BLaER1 treated with 17β-estradiol and CSF1 and Interleukin-3, amounts not matched to agents 10 nM and 100 nM (cell line): ENCODE measurements around the gene MELTF.
A peak's percentile ranks its signal among the peaks of the same experiment; 100 is the strongest.
"Not testable (repeated sequence)": the region's sequence is repeated elsewhere in the genome, so short reads cannot be mapped to it uniquely, and the experiment has no call there.

Source experiments
- H3K27ac ChIP-seq, 11 experiments: shearing (Covaris generic); formaldehyde crosslinking; 2 replicates each; pipeline ENCODE4 v1.8.1; 2022
- H3K27me3 ChIP-seq, 11 experiments: shearing (Covaris generic); formaldehyde crosslinking; 2 replicates each; pipeline ENCODE4 v1.8.1; 2022
- H3K36me3 ChIP-seq, 11 experiments: shearing (Covaris generic); formaldehyde crosslinking; 2 replicates each; pipeline ENCODE4 v1.8.1; 2022
- H3K4me1 ChIP-seq, 10 experiments: shearing (Covaris generic); formaldehyde crosslinking; 2 replicates each; pipeline ENCODE4 v1.8.1; 2022
- H3K4me2 ChIP-seq, 11 experiments: shearing (Covaris generic); formaldehyde crosslinking; 2 replicates each; pipeline ENCODE4 v1.8.1; 2022
- H3K4me3 ChIP-seq, 10 experiments: shearing (Covaris generic); formaldehyde crosslinking; 2 replicates each; pipeline ENCODE4 v1.8.1; 2022
- H3K9ac ChIP-seq, 11 experiments: shearing (Covaris generic); formaldehyde crosslinking; 2 replicates each; pipeline ENCODE4 v1.8.1; 2022
- H3K9me3 ChIP-seq, 11 experiments: shearing (Covaris generic); formaldehyde crosslinking; replicated peaks in 1 of 11; 2 replicates each; pipeline ENCODE4 v1.8.1; 2022
- H4K20me1 ChIP-seq, 11 experiments: shearing (Covaris generic); formaldehyde crosslinking; 2 replicates each; pipeline ENCODE4 v1.8.1; 2022
- Cebpa-rat ChIP-seq, 11 experiments: shearing (Covaris generic); IDR thresholded peaks; 2 replicates each; pipeline ENCODE4 v1.8.1; 2022

The MELTF gene

DNA sequence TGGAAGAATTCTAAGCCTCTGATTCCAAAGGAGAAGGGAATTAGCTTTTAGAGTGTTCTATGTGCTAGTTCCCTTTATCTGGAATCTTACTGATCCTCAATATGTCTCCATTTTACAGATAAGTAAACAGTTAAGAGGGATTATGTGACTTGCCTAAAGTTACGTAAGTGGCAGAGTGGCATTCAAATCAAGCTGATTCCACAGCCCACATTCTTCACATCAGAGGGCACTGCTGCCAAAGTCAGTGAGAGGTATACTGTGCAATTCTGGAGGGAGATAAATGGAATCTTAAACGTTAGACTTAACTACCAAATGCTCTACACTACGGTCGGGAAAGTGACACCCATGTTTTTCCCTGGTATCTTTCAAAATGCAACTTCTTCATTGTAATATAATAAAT is 11.0 kb upstream of the MELTF start:
- H3K36me3 ChIP-seq = peaks cover 15 to 35% (median 28%) of the 10 kb centered on the region in 11 experiments
- no peak for TF ChIP-seq Cebpa-rat (IDR thresholded peaks at IDR 0.05)
- H3K9me3 ChIP-seq = no peaks in the 10 kb centered on the region
- no peak overlapping the region for H3K4me2 ChIP-seq
- no peaks in the 10 kb centered on the region; a peak in 1 of 22 replicates for H4K20me1 ChIP-seq
- no peak overlapping the region for H3K27ac ChIP-seq
- no peak overlapping the region for H3K4me3 ChIP-seq
- no peak overlapping the region for H3K9ac ChIP-seq
- H3K27me3 ChIP-seq = no peaks in the 10 kb centered on the region
- H3K4me1 ChIP-seq = peaks cover 0 to 9% (median 2%) of the 10 kb centered on the region in 10 experiments; a peak in 5 of 20 replicates

DNA sequence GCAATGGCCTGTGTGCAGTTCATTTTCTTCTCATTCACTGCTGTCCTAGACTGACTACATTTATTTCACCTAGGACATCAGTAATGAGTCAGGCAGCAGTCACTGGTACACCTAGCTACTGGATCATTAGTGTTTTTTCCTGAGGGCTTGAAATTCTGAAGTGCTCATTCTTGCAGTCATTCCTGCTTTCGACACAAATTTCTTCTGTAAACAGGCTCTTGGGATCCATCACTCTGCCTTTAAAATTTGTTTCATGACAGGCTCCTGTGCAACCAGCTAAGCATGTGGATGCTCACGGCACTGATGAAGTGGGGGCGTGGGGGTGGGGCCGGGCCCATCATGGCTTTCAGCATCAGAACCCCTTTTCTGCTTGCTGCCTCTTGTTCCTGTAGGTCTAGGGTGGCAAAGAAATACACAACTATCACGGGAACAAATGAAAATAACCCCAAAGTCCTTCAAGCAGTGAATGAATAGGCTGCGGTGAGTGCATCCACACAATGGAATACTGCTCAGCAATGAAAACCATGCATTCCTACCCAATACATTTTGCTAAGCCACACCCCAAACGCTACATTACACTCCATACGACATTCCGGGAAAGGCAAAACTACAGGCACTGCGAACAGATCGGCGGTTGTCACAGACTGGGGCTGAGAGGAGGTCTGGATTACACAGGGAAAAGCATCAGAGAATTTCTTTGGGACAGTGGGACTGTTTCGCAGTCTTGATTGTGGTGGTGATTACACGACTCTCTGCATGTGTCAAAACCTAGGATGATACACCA is 9.3 kb upstream of the MELTF start:
- Histone ChIP-seq H3K27me3 (no peaks in the 10 kb centered on the region), H4K20me1 (no peaks in the 10 kb centered on the region; a peak in 1 of 22 replicates), H3K4me3 (no peak overlapping the region)

DNA sequence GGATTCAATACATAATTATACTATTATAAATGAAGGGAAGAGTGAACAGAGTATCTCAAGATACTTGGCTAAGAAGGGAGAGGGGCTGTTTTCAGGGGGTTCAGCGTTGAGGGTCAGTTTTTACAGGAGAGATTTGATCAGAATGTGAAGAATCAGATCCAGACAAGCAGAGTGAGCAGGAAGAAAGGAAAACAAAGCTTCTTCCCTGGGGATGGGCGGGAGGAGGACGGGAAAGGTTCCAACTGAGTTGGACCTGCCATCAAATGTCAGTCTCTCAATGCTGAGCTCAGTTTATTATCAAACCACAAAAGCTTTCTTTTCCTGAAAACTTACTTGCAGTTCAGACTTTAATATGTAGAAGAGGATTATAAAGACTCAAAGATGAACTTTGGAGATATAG is 6.0 kb upstream of the MELTF start:
- Histone ChIP-seq H3K27ac (no peak overlapping the region), H3K36me3 (peaks cover 0 to 12% (median 0%) of the 10 kb centered on the region in 11 experiments; a peak in 7 of 22 replicates), H4K20me1 (no peaks in the 10 kb centered on the region; a peak in 1 of 22 replicates), H3K9me3 (no peaks in the 10 kb centered on the region), H3K27me3 (no peaks in the 10 kb centered on the region), H3K4me3 (no peak overlapping the region), H3K4me2 (no peak overlapping the region), H3K4me1 (peaks cover 17 to 26% (median 19%) of the 10 kb centered on the region in 10 experiments), H3K9ac (no peak overlapping the region)
- no peak for TF ChIP-seq Cebpa-rat (IDR thresholded peaks at IDR 0.05)

More for the DNA sequence above, 9.3 kb upstream of the MELTF start:
- Histone ChIP-seq H3K36me3 (peaks cover 2 to 20% (median 12%) of the 10 kb centered on the region in 11 experiments; a peak in 18 of 22 replicates), H3K4me2 (no peak overlapping the region), H3K4me1 (peaks cover 0 to 9% (median 2%) of the 10 kb centered on the region in 10 experiments; a peak in 5 of 20 replicates), H3K9me3 (no peaks in the 10 kb centered on the region), H3K27ac (no peak overlapping the region), H3K9ac (no peak overlapping the region)
- TF ChIP-seq Cebpa-rat (IDR thresholded peaks at IDR 0.05) = no peak

DNA sequence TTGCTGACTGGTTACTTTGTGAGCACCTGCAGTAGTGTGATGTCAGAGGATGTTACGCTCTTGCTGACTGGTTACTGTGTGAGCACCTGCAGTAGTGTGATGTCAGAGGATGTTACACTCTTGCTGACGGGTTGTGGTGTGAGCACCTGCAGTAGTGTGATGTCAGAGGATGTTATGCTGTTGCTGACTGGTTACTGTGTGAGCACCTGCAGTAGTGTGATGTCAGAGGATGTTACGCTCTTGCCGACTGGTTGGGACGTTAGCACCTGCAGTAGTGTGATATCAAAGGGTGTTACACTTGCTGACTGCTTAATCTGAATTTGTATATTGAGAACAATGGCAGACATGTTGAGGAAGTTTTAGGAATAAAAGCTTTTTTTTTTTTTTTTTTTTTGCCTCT is 5.2 kb upstream of the MELTF start:
- H3K4me2 ChIP-seq, H3K9ac ChIP-seq: not testable (repeated sequence)

DNA sequence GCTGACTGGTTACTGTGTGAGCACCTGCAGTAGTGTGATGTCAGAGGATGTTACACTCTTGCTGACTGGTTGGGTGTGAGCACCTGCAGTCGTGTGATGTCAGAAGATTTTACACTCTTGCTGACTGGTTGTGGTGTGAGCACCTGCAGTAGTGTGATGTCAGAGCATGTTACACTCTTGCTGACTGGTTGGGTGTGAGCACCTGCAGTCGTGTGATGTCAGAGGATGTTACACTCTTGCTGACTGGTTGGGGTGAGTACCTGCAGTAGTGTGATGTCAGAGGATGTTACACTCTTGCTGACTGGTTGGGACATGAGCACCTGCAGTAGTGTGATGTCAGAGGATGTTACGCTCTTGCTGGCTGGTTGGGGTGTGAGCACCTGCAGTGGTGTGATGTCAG is 4.1 kb upstream of the MELTF start:
- peaks cover 25 to 43% (median 33%) of the 10 kb centered on the region in 10 experiments for H3K4me1 ChIP-seq
- H3K9me3 ChIP-seq, H3K9ac ChIP-seq, H3K27me3 ChIP-seq, H3K27ac ChIP-seq, H3K4me2 ChIP-seq, H4K20me1 ChIP-seq, H3K4me3 ChIP-seq, H3K36me3 ChIP-seq: not testable (repeated sequence)

More for the DNA sequence above, 5.2 kb upstream of the MELTF start:
- H3K4me3 ChIP-seq, H3K27me3 ChIP-seq, H3K27ac ChIP-seq, H3K9me3 ChIP-seq, H4K20me1 ChIP-seq: not testable (repeated sequence)
- peaks cover 0 to 12% (median 0%) of the 10 kb centered on the region in 11 experiments; a peak in 6 of 22 replicates for H3K36me3 ChIP-seq
- H3K4me1 ChIP-seq = peaks cover 21 to 34% (median 26%) of the 10 kb centered on the region in 10 experiments

DNA sequence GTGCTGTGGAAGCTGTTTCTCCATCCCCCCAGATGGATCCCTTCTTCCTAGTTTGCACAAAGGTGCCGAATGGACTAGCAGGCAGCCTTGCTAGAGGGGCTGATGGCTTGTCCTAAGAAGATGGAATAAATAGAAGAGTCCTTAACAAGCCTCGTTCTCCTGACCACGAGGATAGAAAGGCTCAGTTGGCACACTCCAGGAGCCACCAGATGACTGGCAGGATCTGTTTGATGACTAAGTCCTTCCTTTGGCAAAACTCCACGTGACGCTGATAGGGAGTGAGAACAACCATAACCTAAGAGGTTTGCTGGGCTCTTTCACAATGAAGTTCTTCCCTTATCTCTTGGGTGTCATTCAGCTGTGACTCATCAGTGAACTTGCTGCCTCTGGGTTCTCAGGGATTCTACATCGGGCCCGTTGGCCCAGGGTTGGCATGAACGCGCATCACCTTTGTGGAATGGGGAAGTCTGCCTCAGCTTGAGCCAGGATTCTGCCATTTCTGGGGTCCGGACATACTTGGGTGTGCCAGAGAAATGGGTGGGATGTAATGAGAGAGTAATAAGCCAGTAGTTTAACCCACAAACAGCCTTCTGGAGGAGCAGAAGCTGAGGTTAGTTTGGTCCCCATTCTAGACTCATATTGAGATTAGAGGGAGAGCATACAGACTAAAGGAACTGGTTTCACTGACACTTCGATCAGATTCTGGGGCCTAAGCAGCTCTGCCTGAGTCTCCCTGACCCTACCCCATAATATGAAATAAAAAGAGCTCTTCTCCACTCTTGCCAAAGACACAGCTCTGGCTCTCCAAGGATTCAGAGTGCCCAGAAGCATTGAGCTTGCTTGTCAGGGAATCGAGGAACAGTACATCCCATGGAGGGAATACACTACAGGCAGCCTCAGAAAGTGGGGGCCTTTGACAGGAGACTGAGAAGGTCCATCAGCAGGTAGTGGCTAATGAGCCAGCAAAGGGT is 2.0 kb upstream of the MELTF start:
- Histone ChIP-seq H3K27ac (peak overlapping the region in 10 of 11 experiments; percentile 58 to 84 (median 76); a peak in 21 of 22 replicates), H3K4me2 (peak overlapping the region; percentile 64 to 100 (median 99); a peak in 21 of 22 replicates), H3K9ac (peak overlapping the region in 9 of 11 experiments; percentile 1 to 64 (median 45); a peak in 13 of 22 replicates), H4K20me1 (peaks cover 0 to 26% (median 20%) of the 10 kb centered on the region in 11 experiments; a peak in 20 of 22 replicates), H3K9me3 (no peaks in the 10 kb centered on the region), H3K36me3 (peaks cover 0 to 10% (median under 1%) of the 10 kb centered on the region in 11 experiments; a peak in 12 of 22 replicates), H3K4me1 (peaks cover 37 to 57% (median 52%) of the 10 kb centered on the region in 10 experiments), H3K27me3 (peaks cover 0 to 12% (median 0%) of the 10 kb centered on the region in 11 experiments; a peak in 5 of 22 replicates), H3K4me3 (no peak overlapping the region)
- TF ChIP-seq Cebpa-rat (IDR thresholded peaks at IDR 0.05) = peak; percentile 23 to 86 (median 52); a peak in 12 of 22 replicates

DNA sequence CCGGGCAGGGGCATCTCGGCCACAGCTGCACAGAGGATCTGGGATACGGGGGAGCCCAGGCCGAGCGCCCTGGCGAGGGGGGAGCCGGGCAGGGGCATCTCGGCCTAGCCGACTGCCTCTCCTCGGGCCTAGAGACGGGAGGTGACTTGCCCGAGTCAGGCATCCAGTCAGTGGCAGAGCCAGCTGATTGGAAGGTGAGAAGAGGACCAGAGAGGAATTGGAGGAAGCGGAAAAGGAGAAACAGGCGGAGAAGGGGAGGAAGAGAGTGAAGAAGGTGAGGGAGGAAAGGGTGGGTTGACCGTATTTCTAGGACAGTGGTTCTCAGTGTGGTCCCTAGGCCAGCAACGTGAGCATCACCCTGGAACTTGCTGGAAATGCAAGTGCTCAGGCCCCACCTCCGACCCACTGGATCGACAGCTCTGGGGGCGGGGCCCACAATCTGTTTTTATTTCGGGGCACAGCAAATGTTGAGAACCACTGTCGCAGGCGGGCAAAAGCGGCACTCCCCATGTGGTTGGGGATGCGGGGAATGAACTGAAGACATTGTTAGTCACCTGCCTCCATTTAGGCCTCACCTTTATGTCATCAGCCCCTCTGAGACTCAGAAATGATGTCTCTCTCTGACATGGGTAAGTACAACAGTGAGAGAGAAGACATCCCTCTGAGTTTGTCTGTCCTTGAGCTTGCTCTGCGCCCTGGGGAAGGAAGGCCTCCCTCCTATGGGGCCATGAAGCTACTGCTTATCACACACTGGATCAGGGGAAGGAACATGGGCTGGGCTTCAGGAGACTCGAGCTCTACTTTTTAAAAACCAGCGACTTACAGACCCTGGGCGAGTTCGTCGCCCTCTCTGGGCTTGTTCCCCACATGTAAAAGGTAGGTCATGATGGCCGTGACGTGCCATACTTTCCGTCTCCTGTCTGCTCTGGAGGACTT is 1.0 kb upstream of the MELTF start:
- Histone ChIP-seq H3K4me2 (peak overlapping the region; percentile 64 to 100 (median 99)), H3K36me3 (peaks cover 0 to 20% (median 10%) of the 10 kb centered on the region in 11 experiments; a peak in 17 of 22 replicates), H3K9ac (peak overlapping the region in 9 of 11 experiments; percentile 1 to 64 (median 45); a peak in 13 of 22 replicates), H3K27me3 (peaks cover 0 to 22% (median 0%) of the 10 kb centered on the region in 11 experiments; a peak in 7 of 22 replicates), H3K27ac (peak overlapping the region in 10 of 11 experiments; percentile 58 to 84 (median 76); a peak in 21 of 22 replicates), H3K4me3 (peak overlapping the region in 1 of 10 experiments; percentile 11; a peak in 1 of 20 replicates), H3K9me3 (no peaks in the 10 kb centered on the region), H4K20me1 (peaks cover 0 to 36% (median 29%) of the 10 kb centered on the region in 11 experiments; a peak in 20 of 22 replicates), H3K4me1 (peaks cover 45 to 67% (median 61%) of the 10 kb centered on the region in 10 experiments)
- TF ChIP-seq Cebpa-rat (IDR thresholded peaks at IDR 0.05) = no peak
